HFF-Myc (cell line): ENCODE results near the gene GFI1B.
A peak's percentile ranks its signal among the peaks of the same experiment; 100 is the strongest.

Source experiments
- DNase-seq: peaks from one replicate; pipeline ENCODE4 v3.0.0-alpha.2; 2011; ENCODE audit warnings: low read depth; ENCODE audit errors: extremely low read depth
- H3K4me3 ChIP-seq: replicated peaks from 2 replicates; pipeline ENCODE4 v1.5.1; 2011; ENCODE audit warnings: low read depth, mild to moderate bottlenecking, control low read depth, low read length
- CTCF ChIP-seq: IDR thresholded peaks from 2 replicates; pipeline ENCODE4 v1.5.1; 2012; ENCODE audit warnings: mild to moderate bottlenecking, low read depth, low read length, control low read depth; ENCODE audit errors: missing control alignments

GFI1B gene

GRCh38 chr9:133029994-133030316 is 51.5 kb downstream of the GFI1B start:
- H3K4me3 ChIP-seq = peak overlapping the region; percentile 79
- no peak for TF ChIP-seq CTCF
- no peak for DNase-seq

GRCh38 chr9:133030317-133031129 is 52.0 kb downstream of the GFI1B start, which contains the start of gene GTF3C5:
Gene GTF3C5, plus strand, starts transcription at chr9:133030997. Its CDS starts 15 bp downstream, at chr9:133031012.
- H3K4me3 ChIP-seq = peak within 1 kb of the TSS; percentile 79
- DNase-seq = peak; percentile 98
- TF ChIP-seq CTCF = no peak

GRCh38 chr9:133031130-133031422 is 52.6 kb downstream of the GFI1B start:
- TF ChIP-seq CTCF = no peak
- no peak for DNase-seq
- H3K4me3 ChIP-seq = peak overlapping the region; percentile 79

- no peak for DNase-seq
- no peak for TF ChIP-seq CTCF
- H3K4me3 ChIP-seq = peak overlapping the region; percentile 79
Observed at GRCh38 chr9:133031496-133031911, 53.0 kb downstream of the GFI1B start.

- H3K4me3 ChIP-seq = peak overlapping the region; percentile 79
- TF ChIP-seq CTCF = no peak
- DNase-seq = no peak
Observed at GRCh38 chr9:133032171-133032570, 53.7 kb downstream of the GFI1B start.

GRCh38 chr9:133035669-133036068 is 57.2 kb downstream of the GFI1B start:
- H3K4me3 ChIP-seq = no peak overlapping the region
- TF ChIP-seq CTCF = no peak
- DNase-seq = no peak
